Activated B cell treated with CpG ODN at 0.5 μM for 24 hours (primary cell): ENCODE results near the gene TKTL1. TPM values are rescaled to one million over a fixed set of nuclear protein-coding genes. Genes with fewer than 3 reads are reported as not detected.
"Not testable (repeated sequence)": the region's sequence is repeated elsewhere in the genome, so short reads cannot be mapped to it uniquely, and the experiment has no call there.

Experiments
- ATAC-seq: fragments of 200-7000 bp; cut with Tn5 transposase; one replicate; pipeline ENCODE4 v1.10.0; 2021; ENCODE audit warnings: low read depth, mild to moderate bottlenecking, moderate library complexity
- CTCF ChIA-PET: fragments of 350-600 bp; sonication (Branson Sonifier 250); formaldehyde crosslinking; loops from one replicate; lab custom pipeline; 2021; ENCODE audit warnings: antibody characterized with exemption; lab: Charles Lee
- POLR2A ChIA-PET: fragments of 350-600 bp; sonication (Branson Sonifier 250); formaldehyde crosslinking; loops from one replicate; lab custom pipeline; 2021; ENCODE audit warnings: antibody characterized with exemption; lab: Charles Lee
- DNase-seq: peaks from one replicate; pipeline ENCODE4 v3.0.0; 2022
- H3K27ac Mint-ChIP-seq: one replicate; pipeline ENCODE4 v1.8.0; 2020; ENCODE audit warnings: mixed read lengths
- H3K27me3 Mint-ChIP-seq: one replicate; pipeline ENCODE4 v1.8.0; 2021; ENCODE audit warnings: mixed read lengths
- H3K36me3 Mint-ChIP-seq: one replicate; pipeline ENCODE4 v1.8.0; 2021; ENCODE audit warnings: low read depth, mixed read lengths
- H3K4me1 Mint-ChIP-seq: one replicate; pipeline ENCODE4 v1.8.0; 2021; ENCODE audit warnings: mixed read lengths
- H3K4me3 Mint-ChIP-seq: one replicate; pipeline ENCODE4 v1.8.0; 2020; ENCODE audit warnings: mild to moderate bottlenecking, mixed read lengths
- H3K9me3 Mint-ChIP-seq: one replicate; pipeline ENCODE4 v1.8.0; 2020; ENCODE audit warnings: mixed read lengths
- CTCF ChIP-seq: fragments of 200-600 bp; IDR thresholded peaks from one replicate; pipeline ENCODE4 v1.8.0; 2022; ENCODE audit warnings: antibody characterized with exemption, mild to moderate bottlenecking
- intact Hi-C: fragments of 100-400 bp; cut with micrococcal nuclease; formaldehyde crosslinking; loops from one replicate; pipeline ENCODE4 v1.15.1; 2024
- total RNA-seq: library from RNA; stranded (reverse); gene quantifications from 2 replicates; pipeline ENCODE4 v1.2.3, GENCODE V29; 2022

The TKTL1 gene
- total RNA-seq, 1 donor from 2014 or later = not detected

- POLR2A ChIA-PET = no interaction called here
- ATAC-seq = no peak
- H3K27ac Mint-ChIP-seq = no peak within 1 kb of the TSS
Observed at GRCh38 chrX:154294791-154295574, 612 bp upstream of the TKTL1 start, which contains the start of gene TEX28. TEX28 (minus strand) TSS chrX:154295124; CDS start chrX:154292117, 3,007 bp downstream.

GRCh38 chrX:154296731-154297130 lies 1.1 kb downstream of the TKTL1 start:
- DNase-seq (no peak), ATAC-seq (no peak)
- CTCF ChIA-PET = interaction anchor here (2.4 kb wide), 1 partner anchor 159 kb away, joined by 9 read pairs; no protein-coding TSS in a partner anchor
- no peak for TF ChIP-seq CTCF
- Mint-ChIP-seq H3K36me3 (no peaks in the 10 kb centered on the region), H3K4me1 (peaks cover 23% of the 10 kb centered on the region), H3K9me3 (no peaks in the 10 kb centered on the region), H3K4me3 (no peak overlapping the region), H3K27ac (no peak overlapping the region), H3K27me3 (no peaks in the 10 kb centered on the region)
- POLR2A ChIA-PET = no interaction called here
- intact Hi-C loops = no loop called here

More at GRCh38 chrX:154294791-154295574, 612 bp upstream of the TKTL1 start, which contains the start of gene TEX28:
- TF ChIP-seq CTCF = no peak
- no peak for DNase-seq
- no peaks in the 10 kb centered on the region for H3K27me3 Mint-ChIP-seq
- intact Hi-C loops = no loop called here
- peaks cover 20% of the 10 kb centered on the region for H3K4me1 Mint-ChIP-seq
- no peaks in the 10 kb centered on the region for H3K36me3 Mint-ChIP-seq
- H3K9me3 Mint-ChIP-seq = no peaks in the 10 kb centered on the region
- CTCF ChIA-PET = no interaction called here
- no peak within 1 kb of the TSS for H3K4me3 Mint-ChIP-seq

- no peak overlapping the region for H3K4me3 Mint-ChIP-seq
- no peaks in the 10 kb centered on the region for H3K27me3 Mint-ChIP-seq
- TF ChIP-seq CTCF = no peak
- peaks cover 23% of the 10 kb centered on the region for H3K4me1 Mint-ChIP-seq
- DNase-seq (no peak), ATAC-seq (peak; percentile 86)
- intact Hi-C loops = no loop called here
- ChIA-PET CTCF (interaction anchor here (1.3 to 2.4 kb wide), 2 partner anchors 10 to 161 kb away, joined by 9 to 11 read pairs; no protein-coding TSS in a partner anchor), POLR2A (interaction anchor here (0.7 to 0.8 kb wide), 2 partner anchors 159 to 163 kb away, joined by 3 to 6 read pairs; no protein-coding TSS in a partner anchor)
- peak overlapping the region; percentile 53 for H3K27ac Mint-ChIP-seq
- no peaks in the 10 kb centered on the region for H3K36me3 Mint-ChIP-seq
- no peaks in the 10 kb centered on the region for H3K9me3 Mint-ChIP-seq
Observed at GRCh38 chrX:154298312-154298711, 2.7 kb downstream of the TKTL1 start.

GRCh38 chrX:154300816-154301215 lies 5.2 kb downstream of the TKTL1 start:
- TF ChIP-seq CTCF = no peak
- ChIA-PET POLR2A (no interaction called here), CTCF (interaction anchor here (1.7 kb wide), 1 partner anchor 8 kb away, joined by 4 read pairs; no protein-coding TSS in a partner anchor)
- DNase-seq (no peak), ATAC-seq (no peak)
- Mint-ChIP-seq H3K4me3 (no peak overlapping the region), H3K36me3 (no peaks in the 10 kb centered on the region), H3K27me3 (no peaks in the 10 kb centered on the region), H3K9me3 (no peaks in the 10 kb centered on the region), H3K27ac (no peak overlapping the region), H3K4me1 (peaks cover 37% of the 10 kb centered on the region)
- intact Hi-C loops = no loop called here

GRCh38 chrX:154302998-154303397 lies 7.4 kb downstream of the TKTL1 start:
- H3K27me3 Mint-ChIP-seq, H3K36me3 Mint-ChIP-seq, CTCF ChIA-PET, DNase-seq, ATAC-seq, H3K4me3 Mint-ChIP-seq, H3K27ac Mint-ChIP-seq, H3K9me3 Mint-ChIP-seq, intact Hi-C loops, POLR2A ChIA-PET: not testable (repeated sequence)
- H3K4me1 Mint-ChIP-seq = peaks cover 46% of the 10 kb centered on the region
